Lung (tissue), 12 donors: ENCODE results near the gene SYN1. TPM values are rescaled to one million over a fixed set of nuclear protein-coding genes. Genes with fewer than 3 reads are reported as not detected.

Source experiments
- ATAC-seq: fragments of 200-7000 bp; cut with Tn5 transposase; one replicate; pipeline ENCODE4 v1.9.1; 2020; ENCODE audit warnings: moderate number of reproducible peaks; ENCODE audit not compliant: insufficient read depth, low FRiP score
- DNase-seq, 3 donors: peaks; one replicate each; pipeline ENCODE4 v3.0.0-alpha.2; 2013 to 2017
- H3K27ac ChIP-seq, 2 donors: one replicate each; pipeline ENCODE4 v1.5.1; 2013; ENCODE audit warnings: mild to moderate bottlenecking in 2 of 2, moderate library complexity in 2 of 2, control low read depth in 1 of 2, inconsistent platforms in 1 of 2, low read depth in 1 of 2, low read length in 1 of 2
- H3K27me3 ChIP-seq, 3 donors: one replicate each; pipeline ENCODE4 v1.5.1; 2013; ENCODE audit warnings: low read length in 2 of 3; ENCODE audit not compliant: control insufficient read depth in 3 of 3, insufficient read depth in 3 of 3
- H3K36me3 ChIP-seq, 4 donors: one replicate each; pipeline ENCODE4 v1.5.1; 2013; ENCODE audit warnings: low read length in 4 of 4, mild to moderate bottlenecking in 1 of 4, moderate library complexity in 1 of 4; ENCODE audit not compliant: control insufficient read depth in 4 of 4, insufficient read depth in 4 of 4
- H3K4me1 ChIP-seq, 5 donors: one replicate each; pipeline ENCODE4 v1.5.1; 2013; ENCODE audit warnings: low read length in 5 of 5, mild to moderate bottlenecking in 2 of 5, moderate library complexity in 1 of 5; ENCODE audit not compliant: control insufficient read depth in 5 of 5, insufficient read depth in 5 of 5
- H3K4me3 ChIP-seq: one replicate; pipeline ENCODE4 v1.5.1; 2013; ENCODE audit warnings: mild to moderate bottlenecking, control low read depth, moderate library complexity
- H3K9ac ChIP-seq, 2 donors: one replicate each; pipeline ENCODE4 v1.5.1; 2013; ENCODE audit warnings: low read length in 2 of 2, control low read depth in 1 of 2; ENCODE audit not compliant: insufficient read depth in 1 of 2
- H3K9me3 ChIP-seq, 4 donors: one replicate each; pipeline ENCODE4 v1.5.1; 2013; ENCODE audit warnings: low read length in 3 of 4, mild to moderate bottlenecking in 1 of 4, moderate library complexity in 1 of 4; ENCODE audit not compliant: control insufficient read depth in 4 of 4, insufficient read depth in 3 of 4
- WGBS, 2 donors: extraction: QIAGEN DNeasy Blood & Tissue Kit; methylation state at CpG; one replicate each; pipeline ENCODE4 v1.1.7; 2013; 5-methylcytosine and 5-hydroxymethylcytosine counted together
- polyA plus RNA-seq, 2 donors: library from polyadenylated mRNA; stranded (reverse); fragments of 200-250 nt; gene quantifications; one replicate each; pipeline ENCODE4 v1.2.1, GENCODE V29; 2013
- total RNA-seq, 2 donors: library from RNA; depleted of rRNA in 1 of 2; stranded (reverse); fragments of >200 nt in 1 of 2; gene quantifications; one replicate each; pipeline ENCODE4 v1.2.1, GENCODE V29; 2014 to 2021
- TF ChIP-seq, protein P1 (sequence below): IDR thresholded peaks from 2 replicates; pipeline ENCODE4 v1.5.1; 2012; ENCODE audit warnings: mild to moderate bottlenecking; ENCODE audit errors: control extremely low read depth, extremely low read depth
- donor health status: control.
- donor health status: control.
- donor health status: Bipolar disorder and iron deficiency.
- donor health status: healthy.
- donor health status: DM: yes; HTN: yes; CAD: no.

SYN1 gene
- total and polyA plus RNA-seq, 4 donors: 0.11 to 4.5 (median 1.3) TPM

DNA sequence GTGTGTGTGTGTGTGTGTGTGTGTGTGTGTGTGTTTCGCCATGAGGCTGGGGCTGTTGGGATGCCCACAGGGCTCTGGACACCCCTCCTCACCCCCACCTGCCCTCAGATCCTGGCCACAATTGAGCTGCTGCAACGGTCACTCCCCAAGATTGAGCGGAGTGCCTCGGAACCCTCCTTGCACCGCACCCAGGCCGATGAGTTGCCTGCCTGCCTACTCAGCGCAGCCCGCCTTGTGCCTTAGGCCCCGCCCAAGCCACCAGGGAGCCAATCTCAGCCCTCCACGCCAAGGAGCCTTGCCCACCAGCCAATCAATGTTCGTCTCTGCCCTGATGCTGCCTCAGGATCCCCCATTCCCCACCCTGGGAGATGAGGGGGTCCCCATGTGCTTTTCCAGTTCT is 48.4 kb downstream of the SYN1 start:
- Histone ChIP-seq H3K27ac (no peak overlapping the region), H3K27me3 (no peaks in the 10 kb centered on the region), H3K4me1 (peaks cover 0 to 13% (median 0%) of the 10 kb centered on the region in 5 donors), H3K9ac (no peak overlapping the region), H3K36me3 (peaks cover 3 to 34% (median 8%) of the 10 kb centered on the region in 4 donors), H3K4me3 (no peak overlapping the region), H3K9me3 (peaks cover 0 to 7% (median 0%) of the 10 kb centered on the region in 4 donors)
- no peak for ATAC-seq
- no peak for DNase-seq
- 91 to 95% methylated on average over 5 to 11 of the region's 11 CpGs for WGBS, 2 donors
- TF ChIP-seq, protein P1, sequence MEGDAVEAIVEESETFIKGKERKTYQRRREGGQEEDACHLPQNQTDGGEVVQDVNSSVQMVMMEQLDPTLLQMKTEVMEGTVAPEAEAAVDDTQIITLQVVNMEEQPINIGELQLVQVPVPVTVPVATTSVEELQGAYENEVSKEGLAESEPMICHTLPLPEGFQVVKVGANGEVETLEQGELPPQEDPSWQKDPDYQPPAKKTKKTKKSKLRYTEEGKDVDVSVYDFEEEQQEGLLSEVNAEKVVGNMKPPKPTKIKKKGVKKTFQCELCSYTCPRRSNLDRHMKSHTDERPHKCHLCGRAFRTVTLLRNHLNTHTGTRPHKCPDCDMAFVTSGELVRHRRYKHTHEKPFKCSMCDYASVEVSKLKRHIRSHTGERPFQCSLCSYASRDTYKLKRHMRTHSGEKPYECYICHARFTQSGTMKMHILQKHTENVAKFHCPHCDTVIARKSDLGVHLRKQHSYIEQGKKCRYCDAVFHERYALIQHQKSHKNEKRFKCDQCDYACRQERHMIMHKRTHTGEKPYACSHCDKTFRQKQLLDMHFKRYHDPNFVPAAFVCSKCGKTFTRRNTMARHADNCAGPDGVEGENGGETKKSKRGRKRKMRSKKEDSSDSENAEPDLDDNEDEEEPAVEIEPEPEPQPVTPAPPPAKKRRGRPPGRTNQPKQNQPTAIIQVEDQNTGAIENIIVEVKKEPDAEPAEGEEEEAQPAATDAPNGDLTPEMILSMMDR: no peak

DNA sequence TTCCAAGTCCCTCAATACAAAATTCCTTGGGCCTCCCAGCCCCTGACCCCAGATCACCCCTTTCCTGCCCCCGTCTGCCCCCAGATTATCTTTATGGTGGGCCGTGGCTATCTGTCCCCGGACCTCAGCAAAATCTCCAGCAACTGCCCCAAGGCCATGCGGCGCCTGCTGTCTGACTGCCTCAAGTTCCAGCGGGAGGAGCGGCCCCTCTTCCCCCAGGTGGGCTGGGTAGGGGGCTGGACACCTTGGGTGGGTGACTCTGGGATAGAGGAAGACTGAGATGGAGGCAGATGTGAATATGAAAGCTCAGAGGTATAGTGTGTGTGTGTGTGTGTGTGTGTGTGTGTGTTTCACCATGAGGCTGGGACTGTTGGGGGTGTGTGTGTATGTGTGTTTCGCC is 48.9 kb downstream of the SYN1 start:
- Histone ChIP-seq H3K27ac (no peak overlapping the region), H3K36me3 (peaks cover 3 to 34% (median 8%) of the 10 kb centered on the region in 4 donors), H3K4me1 (peaks cover 0 to 13% (median 0%) of the 10 kb centered on the region in 5 donors), H3K27me3 (no peaks in the 10 kb centered on the region), H3K9me3 (peaks cover 0 to 7% (median 0%) of the 10 kb centered on the region in 4 donors), H3K9ac (no peak overlapping the region), H3K4me3 (no peak overlapping the region)
- 87 to 94% methylated on average over 7 to 8 of the region's 8 CpGs for WGBS, 2 donors
- no peak for DNase-seq
- ATAC-seq: no peak
- TF ChIP-seq, protein P1: no peak

DNA sequence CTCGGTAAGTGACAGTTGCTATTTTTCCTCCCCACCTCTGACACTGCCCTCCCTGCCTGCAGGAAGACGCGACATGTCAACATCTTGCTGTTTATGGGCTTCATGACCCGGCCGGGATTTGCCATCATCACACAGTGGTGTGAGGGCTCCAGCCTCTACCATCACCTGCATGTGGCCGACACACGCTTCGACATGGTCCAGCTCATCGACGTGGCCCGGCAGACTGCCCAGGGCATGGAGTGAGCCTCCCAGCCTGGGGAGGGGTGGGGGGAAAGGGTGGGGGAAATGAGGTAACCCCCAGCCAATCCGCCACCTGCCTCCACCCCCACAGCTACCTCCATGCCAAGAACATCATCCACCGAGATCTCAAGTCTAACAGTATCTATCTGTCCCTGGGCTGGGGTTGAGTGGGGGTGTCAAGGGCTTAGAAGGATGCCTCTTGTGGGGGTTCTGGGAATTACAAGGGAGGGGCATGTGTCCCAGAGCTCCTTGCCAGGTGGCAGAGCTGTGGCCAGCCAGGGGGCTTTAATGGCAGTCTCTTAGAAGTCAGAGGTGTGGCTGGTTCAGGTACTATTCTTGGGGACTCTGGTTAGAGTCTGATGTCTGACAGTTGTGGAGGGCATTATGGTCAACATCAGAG is 50.9 kb downstream of the SYN1 start:
- no peak overlapping the region for H3K27ac ChIP-seq
- TF ChIP-seq, protein P1: no peak
- WGBS, 2 donors: 93 to 94% methylated on average over 12 to 13 of the region's 13 CpGs
- peaks cover 0 to 4% (median 0%) of the 10 kb centered on the region in 4 donors for H3K9me3 ChIP-seq
- no peak for ATAC-seq
- peaks cover 3 to 39% (median 11%) of the 10 kb centered on the region in 4 donors for H3K36me3 ChIP-seq
- H3K4me1 ChIP-seq: peaks cover 0 to 6% (median 0%) of the 10 kb centered on the region in 5 donors
- no peak overlapping the region for H3K4me3 ChIP-seq
- H3K9ac ChIP-seq: no peak overlapping the region
- no peaks in the 10 kb centered on the region for H3K27me3 ChIP-seq
- DNase-seq: no peak
